NB4 (cell line): ENCODE measurements around the gene GPANK1.
A peak's percentile ranks its signal among the peaks of the same experiment; 100 is the strongest.

Source experiments
- DNase-seq: peaks from one replicate; pipeline ENCODE4 v3.0.0; 2010; ENCODE audit warnings: low read depth
- H3K4me3 ChIP-seq: one replicate; pipeline ENCODE4 v1.5.1; 2011; ENCODE audit warnings: mild to moderate bottlenecking, low read depth, low read length, moderate library complexity
- MYC ChIP-seq: IDR thresholded peaks from 2 replicates; pipeline ENCODE4 v1.6.1; 2011; ENCODE audit warnings: low read depth, low read length
- POLR2A ChIP-seq: IDR thresholded peaks from 2 replicates; pipeline ENCODE4 v1.6.1; 2011; ENCODE audit warnings: mild to moderate bottlenecking; ENCODE audit not compliant: insufficient read length; ENCODE audit errors: extremely low read depth
- TF ChIP-seq, protein P1 (sequence below): IDR thresholded peaks from 2 replicates; pipeline ENCODE4 v1.6.1; 2011; ENCODE audit warnings: low read depth, low read length
- TF ChIP-seq, protein P2 (sequence below): IDR thresholded peaks from one replicate; pipeline ENCODE4 v1.5.1; 2012; ENCODE audit warnings: low read depth, low read length

GPANK1 gene

DNA sequence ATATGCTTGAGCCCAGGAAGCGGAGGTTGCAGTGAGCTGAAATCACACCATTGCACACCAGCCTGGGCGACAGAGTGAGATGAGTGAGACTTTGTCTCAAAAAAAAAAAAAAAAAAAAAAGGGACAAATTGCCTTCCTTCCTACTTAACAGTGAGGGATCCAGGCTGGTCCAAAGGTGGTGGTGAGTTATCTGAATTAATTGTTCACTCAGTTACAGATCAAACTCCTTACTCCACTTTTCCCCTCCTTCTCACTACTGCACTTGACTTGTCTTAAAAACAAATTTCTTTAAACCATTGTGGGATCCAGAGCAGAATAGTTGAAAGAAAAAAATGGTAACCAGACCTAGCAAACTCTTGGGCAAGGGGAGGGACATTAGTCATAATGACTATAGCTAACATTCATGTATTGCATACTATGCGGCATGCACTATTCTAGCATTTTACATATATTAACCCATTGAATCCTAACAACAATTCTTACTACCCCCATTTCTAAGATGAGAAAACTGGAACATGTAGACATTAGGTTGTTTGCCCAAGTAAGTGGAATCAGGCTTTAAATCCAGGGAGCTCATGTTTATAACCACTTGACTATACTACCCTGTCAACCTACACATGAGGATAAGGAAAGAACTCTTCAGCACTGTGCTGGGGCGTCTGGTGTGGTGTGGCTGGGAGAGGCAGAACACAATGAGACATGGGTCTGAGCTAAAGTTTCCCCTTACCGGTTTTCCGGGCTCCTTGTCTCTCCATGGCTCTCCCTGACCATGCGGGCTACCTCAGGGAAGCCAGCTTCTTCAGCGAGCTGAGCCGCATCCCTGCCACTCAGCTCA is 1.5 kb downstream of the GPANK1 start:
- no peak for TF ChIP-seq MYC
- TF ChIP-seq POLR2A = no peak
- TF ChIP-seq, protein P1, sequence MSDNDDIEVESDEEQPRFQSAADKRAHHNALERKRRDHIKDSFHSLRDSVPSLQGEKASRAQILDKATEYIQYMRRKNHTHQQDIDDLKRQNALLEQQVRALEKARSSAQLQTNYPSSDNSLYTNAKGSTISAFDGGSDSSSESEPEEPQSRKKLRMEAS = no peak
- TF ChIP-seq, protein P2, sequence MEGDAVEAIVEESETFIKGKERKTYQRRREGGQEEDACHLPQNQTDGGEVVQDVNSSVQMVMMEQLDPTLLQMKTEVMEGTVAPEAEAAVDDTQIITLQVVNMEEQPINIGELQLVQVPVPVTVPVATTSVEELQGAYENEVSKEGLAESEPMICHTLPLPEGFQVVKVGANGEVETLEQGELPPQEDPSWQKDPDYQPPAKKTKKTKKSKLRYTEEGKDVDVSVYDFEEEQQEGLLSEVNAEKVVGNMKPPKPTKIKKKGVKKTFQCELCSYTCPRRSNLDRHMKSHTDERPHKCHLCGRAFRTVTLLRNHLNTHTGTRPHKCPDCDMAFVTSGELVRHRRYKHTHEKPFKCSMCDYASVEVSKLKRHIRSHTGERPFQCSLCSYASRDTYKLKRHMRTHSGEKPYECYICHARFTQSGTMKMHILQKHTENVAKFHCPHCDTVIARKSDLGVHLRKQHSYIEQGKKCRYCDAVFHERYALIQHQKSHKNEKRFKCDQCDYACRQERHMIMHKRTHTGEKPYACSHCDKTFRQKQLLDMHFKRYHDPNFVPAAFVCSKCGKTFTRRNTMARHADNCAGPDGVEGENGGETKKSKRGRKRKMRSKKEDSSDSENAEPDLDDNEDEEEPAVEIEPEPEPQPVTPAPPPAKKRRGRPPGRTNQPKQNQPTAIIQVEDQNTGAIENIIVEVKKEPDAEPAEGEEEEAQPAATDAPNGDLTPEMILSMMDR = no peak
- H3K4me3 ChIP-seq = peak overlapping the region; percentile 87
- DNase-seq = no peak

DNA sequence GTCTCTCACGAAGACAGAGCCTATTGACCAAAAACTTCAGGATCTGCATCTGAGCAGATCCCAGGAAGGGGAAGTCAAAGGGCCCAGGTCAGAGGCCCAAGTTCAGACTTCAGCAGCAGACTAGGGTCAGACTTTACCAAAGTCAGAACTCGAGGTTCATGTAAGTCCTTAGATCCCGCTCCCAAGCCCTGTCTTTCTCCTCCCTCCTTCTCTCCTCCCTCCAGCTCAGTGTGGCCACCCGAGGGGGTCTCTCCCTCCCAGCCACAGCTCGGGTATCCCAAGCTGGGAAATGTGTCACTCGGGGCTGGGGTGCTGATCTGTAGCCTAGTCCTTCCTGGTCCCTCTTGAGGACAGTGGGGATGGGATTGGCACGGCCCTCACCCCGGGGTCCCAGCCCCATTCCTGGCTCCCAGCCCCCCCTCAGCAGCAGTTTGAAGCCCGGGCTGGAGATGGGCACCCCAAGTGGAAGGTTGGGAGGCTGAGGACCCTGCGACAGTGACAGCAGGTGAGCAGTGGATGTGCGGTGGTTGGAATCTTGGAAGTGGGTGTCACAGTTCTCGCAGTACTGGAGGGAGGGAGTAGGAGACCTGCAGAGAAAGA is 2.6 kb downstream of the GPANK1 start:
- H3K4me3 ChIP-seq = no peak overlapping the region
- no peak for TF ChIP-seq POLR2A
- TF ChIP-seq MYC = no peak
- TF ChIP-seq, protein P1 = no peak
- TF ChIP-seq, protein P2 = no peak
- DNase-seq = no peak

DNA sequence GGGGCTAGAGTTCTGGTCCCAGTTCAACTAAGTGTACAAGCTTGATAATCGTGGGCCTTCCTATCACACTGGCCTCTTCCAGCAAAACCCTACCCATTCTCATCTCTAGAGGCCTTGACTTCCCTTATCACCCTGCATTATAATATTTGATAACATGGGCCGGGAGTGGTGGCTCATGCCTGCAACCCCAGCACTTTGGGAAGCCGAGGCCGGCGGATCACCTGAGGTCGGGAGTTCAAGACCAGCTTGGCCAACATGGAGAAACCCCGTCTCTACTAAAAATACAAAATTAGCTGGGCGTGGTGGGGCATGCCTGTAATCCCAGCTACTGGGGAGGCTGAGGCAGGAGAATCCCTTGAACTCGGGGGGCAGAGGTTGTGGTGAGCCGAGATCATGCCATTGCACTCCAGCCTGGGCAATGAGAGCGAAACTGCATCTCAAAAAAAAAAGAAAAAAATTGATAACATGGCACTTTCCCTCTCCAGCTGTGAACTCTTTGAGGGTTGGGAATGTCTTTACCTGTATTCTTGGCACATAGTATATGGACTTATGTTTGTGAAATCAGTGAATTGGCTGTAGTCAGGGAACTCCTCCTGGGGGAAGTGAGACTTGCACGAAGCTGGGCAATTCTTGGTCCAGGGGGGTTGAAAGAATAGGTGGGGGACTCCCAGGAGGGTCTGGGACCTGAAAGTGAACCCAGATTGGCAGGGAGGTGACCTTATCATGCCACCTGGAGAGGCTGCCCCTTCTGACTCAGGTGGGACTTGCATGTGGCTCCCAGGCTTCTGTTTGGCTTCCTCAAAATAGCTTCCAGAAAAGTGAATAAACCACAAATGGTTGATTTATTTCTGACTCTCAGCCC is 3.3 kb downstream of the GPANK1 start:
- peak overlapping the region; percentile 63 for H3K4me3 ChIP-seq
- TF ChIP-seq, protein P1 = no peak
- TF ChIP-seq, protein P2 = no peak
- no peak for TF ChIP-seq MYC
- no peak for TF ChIP-seq POLR2A
- DNase-seq = no peak

DNA sequence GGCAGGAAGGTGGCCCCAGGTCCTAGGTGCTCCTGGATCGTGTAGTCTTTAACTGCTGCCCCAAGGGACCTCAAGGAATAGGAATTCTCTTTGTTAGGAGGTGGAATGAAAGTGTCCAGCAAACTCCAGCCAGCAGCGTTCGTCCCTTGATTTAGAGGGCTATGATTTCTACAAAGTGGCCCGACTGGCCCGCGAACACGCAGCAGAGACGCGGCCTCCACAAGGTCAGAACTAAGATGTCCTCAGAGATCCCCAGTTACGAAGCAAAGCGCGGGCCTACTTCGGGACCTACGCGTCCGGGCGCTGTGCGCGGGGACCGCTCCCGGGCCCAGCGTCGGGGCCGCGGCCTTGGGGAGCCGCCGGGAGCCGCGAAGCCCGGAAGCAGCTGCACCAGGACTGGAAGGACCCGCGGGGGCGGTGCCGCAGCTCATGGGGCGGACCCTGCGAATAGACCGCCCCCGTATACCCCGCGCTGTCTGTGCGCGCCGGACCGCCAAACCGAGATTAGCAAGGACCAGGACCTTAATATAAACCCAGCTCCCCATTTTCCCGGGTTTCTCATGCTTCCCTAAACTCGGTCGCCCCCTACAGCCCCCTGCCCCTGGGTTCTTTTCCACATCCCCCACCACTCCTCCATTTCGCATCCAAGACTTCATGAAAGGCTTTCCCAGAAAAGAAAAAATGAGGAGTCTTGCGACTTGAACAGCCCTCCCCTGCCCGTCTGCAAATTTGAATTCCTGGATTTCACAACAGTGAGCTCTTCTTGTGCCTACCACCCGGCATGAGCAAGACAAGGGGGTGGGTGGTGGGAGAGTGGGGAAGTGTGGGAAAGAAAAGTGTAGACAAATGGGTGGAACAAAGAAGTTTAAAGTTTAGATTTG is 4.2 kb downstream of the GPANK1 start, which contains the start of gene C6orf47:
Gene C6orf47, minus strand, starts transcription at position 398 of the 881 bp plus-strand sequence. CDS start 831 bp downstream, outside the sequence.
- H3K4me3 ChIP-seq = peak within 1 kb of the TSS; percentile 90
- peak; percentile 75 for TF ChIP-seq POLR2A
- TF ChIP-seq, protein P1 = peak; percentile 57; the same call in 1 of the 2 replicates
- TF ChIP-seq, protein P2 = no peak
- DNase-seq = peak; percentile 95
